IMR-90 (cell line): ENCODE results near the gene EVA1C.

Source experiments
- ELK1 ChIP-seq: fragments of 150-350 bp; IDR thresholded peaks from 2 replicates; pipeline ENCODE4 v1.6.1; 2016; ENCODE audit warnings: low read depth, mild to moderate bottlenecking, low read length, moderate library complexity, borderline replicate concordance
- FOS ChIP-seq: fragments of 150-350 bp; IDR thresholded peaks from 2 replicates; pipeline ENCODE4 v1.6.1; 2016; ENCODE audit warnings: low read depth, low read length
- MAZ ChIP-seq: IDR thresholded peaks from 2 replicates; pipeline ENCODE4 v1.6.1; 2012; ENCODE audit warnings: low read depth, mild to moderate bottlenecking, low read length, improper control_type of control experiment, moderate library complexity, borderline replicate concordance
- MXI1 ChIP-seq: IDR thresholded peaks from 2 replicates; pipeline ENCODE4 v1.6.1; 2012; ENCODE audit warnings: low read depth, mild to moderate bottlenecking, low read length, moderate library complexity, borderline replicate concordance
- POLR2A ChIP-seq: IDR thresholded peaks from 2 replicates; pipeline ENCODE4 v1.6.1; 2012; ENCODE audit warnings: mild to moderate bottlenecking, low read depth, low read length
- RAD21 ChIP-seq: IDR thresholded peaks from 2 replicates; pipeline ENCODE4 v1.6.1; 2012; ENCODE audit warnings: low read length, improper control_type of control experiment
- RFX5 ChIP-seq: IDR thresholded peaks from 2 replicates; pipeline ENCODE4 v1.8.0; 2012; ENCODE audit warnings: low read depth, mild to moderate bottlenecking, low read length, moderate library complexity
- TF ChIP-seq, protein P1 (sequence below): conservative IDR thresholded peaks from 2 replicates; pipeline ENCODE4 v1.5.1; 2012; ENCODE audit warnings: mild to moderate bottlenecking, low read depth, low read length, improper control_type of control experiment

- TF ChIP-seq, protein P1, sequence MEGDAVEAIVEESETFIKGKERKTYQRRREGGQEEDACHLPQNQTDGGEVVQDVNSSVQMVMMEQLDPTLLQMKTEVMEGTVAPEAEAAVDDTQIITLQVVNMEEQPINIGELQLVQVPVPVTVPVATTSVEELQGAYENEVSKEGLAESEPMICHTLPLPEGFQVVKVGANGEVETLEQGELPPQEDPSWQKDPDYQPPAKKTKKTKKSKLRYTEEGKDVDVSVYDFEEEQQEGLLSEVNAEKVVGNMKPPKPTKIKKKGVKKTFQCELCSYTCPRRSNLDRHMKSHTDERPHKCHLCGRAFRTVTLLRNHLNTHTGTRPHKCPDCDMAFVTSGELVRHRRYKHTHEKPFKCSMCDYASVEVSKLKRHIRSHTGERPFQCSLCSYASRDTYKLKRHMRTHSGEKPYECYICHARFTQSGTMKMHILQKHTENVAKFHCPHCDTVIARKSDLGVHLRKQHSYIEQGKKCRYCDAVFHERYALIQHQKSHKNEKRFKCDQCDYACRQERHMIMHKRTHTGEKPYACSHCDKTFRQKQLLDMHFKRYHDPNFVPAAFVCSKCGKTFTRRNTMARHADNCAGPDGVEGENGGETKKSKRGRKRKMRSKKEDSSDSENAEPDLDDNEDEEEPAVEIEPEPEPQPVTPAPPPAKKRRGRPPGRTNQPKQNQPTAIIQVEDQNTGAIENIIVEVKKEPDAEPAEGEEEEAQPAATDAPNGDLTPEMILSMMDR: no peak
- TF ChIP-seq POLR2A (no peak), RAD21 (no peak), FOS (no peak), RFX5 (no peak), ELK1 (no peak), MXI1 (no peak), MAZ (no peak)
These were observed 45.3 kb upstream of the EVA1C start for GRCh38 chr21:32367158-32367557.
